Measurements from ENCODE around the gene HOXD12.
A peak's percentile ranks its signal among the peaks of the same experiment; 100 is the strongest.

The HOXD12 gene

DNA sequence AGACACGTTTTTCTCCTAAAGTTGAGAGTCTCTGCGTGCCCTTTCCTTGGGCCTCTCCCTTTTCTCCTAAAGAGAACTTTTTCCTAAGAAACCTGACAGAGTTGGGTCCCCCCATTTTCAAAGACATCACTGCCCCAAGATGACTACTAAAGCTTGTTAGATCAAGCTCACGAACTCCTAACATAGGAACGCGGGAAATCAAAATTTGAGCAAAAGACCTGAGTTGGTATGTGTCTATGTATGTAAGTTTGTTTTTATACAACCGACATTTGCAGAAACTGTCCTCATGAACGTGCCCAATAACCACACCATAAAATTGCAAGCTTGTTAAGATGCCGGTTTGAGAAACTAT is 5.7 kb upstream of the HOXD12 start:
- Histone ChIP-seq H3K4me1 (ENCODE audit: control insufficient read depth in 2 of 2, insufficient read depth in 2 of 2, low read length in 2 of 2) (peaks cover 6 to 21% of the 10 kb centered on the region in 2 donors), H3K27ac (ENCODE audit: low read depth in 2 of 2, low read length in 2 of 2) (no peak overlapping the region), H3K27me3 (ENCODE audit: control insufficient read depth in 2 of 2, insufficient read depth in 2 of 2, low read length in 2 of 2) (peaks cover 77 to 84% of the 10 kb centered on the region in 2 donors), H3K9me3 (ENCODE audit: control insufficient read depth in 2 of 2, low read length in 2 of 2) (no peaks in the 10 kb centered on the region), H3K4me3 (ENCODE audit: low read length in 2 of 2) (peak overlapping the region in 1 of 2 donors; percentile 53), H3K9ac (ENCODE audit: low read depth in 1 of 2, low read length in 2 of 2) (no peak overlapping the region), H3K36me3 (ENCODE audit: control insufficient read depth in 2 of 2, insufficient read depth in 2 of 2, low read length in 2 of 2) (no peaks in the 10 kb centered on the region)

GRCh38 chr2:176094349-176094748 is 5.2 kb upstream of the HOXD12 start:
- H3K27me3 ChIP-seq (ENCODE audit: control insufficient read depth in 2 of 2, insufficient read depth in 2 of 2, low read length in 2 of 2): peaks cover 80 to 84% of the 10 kb centered on the region in 2 donors
- no peak overlapping the region for H3K9ac ChIP-seq (ENCODE audit: low read depth in 1 of 2, low read length in 2 of 2)
- peaks cover 6 to 21% of the 10 kb centered on the region in 2 donors for H3K4me1 ChIP-seq (ENCODE audit: control insufficient read depth in 2 of 2, insufficient read depth in 2 of 2, low read length in 2 of 2)
- H3K4me3 ChIP-seq (ENCODE audit: low read length in 2 of 2): no peak overlapping the region
- H3K27ac ChIP-seq (ENCODE audit: low read depth in 2 of 2, low read length in 2 of 2): no peak overlapping the region
- H3K9me3 ChIP-seq (ENCODE audit: control insufficient read depth in 2 of 2, low read length in 2 of 2): no peaks in the 10 kb centered on the region
- no peaks in the 10 kb centered on the region for H3K36me3 ChIP-seq (ENCODE audit: control insufficient read depth in 2 of 2, insufficient read depth in 2 of 2, low read length in 2 of 2)

- Histone ChIP-seq H3K27ac (ENCODE audit: low read depth in 2 of 2, low read length in 2 of 2) (no peak overlapping the region), H3K9me3 (ENCODE audit: control insufficient read depth in 2 of 2, low read length in 2 of 2) (no peaks in the 10 kb centered on the region), H3K36me3 (ENCODE audit: control insufficient read depth in 2 of 2, insufficient read depth in 2 of 2, low read length in 2 of 2) (no peaks in the 10 kb centered on the region), H3K9ac (ENCODE audit: low read depth in 1 of 2, low read length in 2 of 2) (no peak overlapping the region), H3K4me3 (ENCODE audit: low read length in 2 of 2) (no peak overlapping the region), H3K4me1 (ENCODE audit: control insufficient read depth in 2 of 2, insufficient read depth in 2 of 2, low read length in 2 of 2) (peaks cover 6 to 21% of the 10 kb centered on the region in 2 donors), H3K27me3 (ENCODE audit: control insufficient read depth in 2 of 2, insufficient read depth in 2 of 2, low read length in 2 of 2) (peaks cover 80 to 84% of the 10 kb centered on the region in 2 donors)
Measured at GRCh38 chr2:176095421-176095820, 4.2 kb upstream of the HOXD12 start.

- Histone ChIP-seq H3K9ac (ENCODE audit: low read depth in 1 of 2, low read length in 2 of 2) (peak overlapping the region in 1 of 2 donors; percentile 31), H3K4me3 (ENCODE audit: low read length in 2 of 2) (peak overlapping the region; percentile 62 to 71), H3K27me3 (ENCODE audit: control insufficient read depth in 2 of 2, insufficient read depth in 2 of 2, low read length in 2 of 2) (peaks cover 81% of the 10 kb centered on the region in 2 donors), H3K36me3 (ENCODE audit: control insufficient read depth in 2 of 2, insufficient read depth in 2 of 2, low read length in 2 of 2) (no peaks in the 10 kb centered on the region), H3K9me3 (ENCODE audit: control insufficient read depth in 2 of 2, low read length in 2 of 2) (no peaks in the 10 kb centered on the region), H3K27ac (ENCODE audit: low read depth in 2 of 2, low read length in 2 of 2) (peak overlapping the region in 1 of 2 donors; percentile 4), H3K4me1 (ENCODE audit: control insufficient read depth in 2 of 2, insufficient read depth in 2 of 2, low read length in 2 of 2) (peaks cover 6 to 21% of the 10 kb centered on the region in 2 donors)
Measured at GRCh38 chr2:176096243-176096985, 3.2 kb upstream of the HOXD12 start.

DNA sequence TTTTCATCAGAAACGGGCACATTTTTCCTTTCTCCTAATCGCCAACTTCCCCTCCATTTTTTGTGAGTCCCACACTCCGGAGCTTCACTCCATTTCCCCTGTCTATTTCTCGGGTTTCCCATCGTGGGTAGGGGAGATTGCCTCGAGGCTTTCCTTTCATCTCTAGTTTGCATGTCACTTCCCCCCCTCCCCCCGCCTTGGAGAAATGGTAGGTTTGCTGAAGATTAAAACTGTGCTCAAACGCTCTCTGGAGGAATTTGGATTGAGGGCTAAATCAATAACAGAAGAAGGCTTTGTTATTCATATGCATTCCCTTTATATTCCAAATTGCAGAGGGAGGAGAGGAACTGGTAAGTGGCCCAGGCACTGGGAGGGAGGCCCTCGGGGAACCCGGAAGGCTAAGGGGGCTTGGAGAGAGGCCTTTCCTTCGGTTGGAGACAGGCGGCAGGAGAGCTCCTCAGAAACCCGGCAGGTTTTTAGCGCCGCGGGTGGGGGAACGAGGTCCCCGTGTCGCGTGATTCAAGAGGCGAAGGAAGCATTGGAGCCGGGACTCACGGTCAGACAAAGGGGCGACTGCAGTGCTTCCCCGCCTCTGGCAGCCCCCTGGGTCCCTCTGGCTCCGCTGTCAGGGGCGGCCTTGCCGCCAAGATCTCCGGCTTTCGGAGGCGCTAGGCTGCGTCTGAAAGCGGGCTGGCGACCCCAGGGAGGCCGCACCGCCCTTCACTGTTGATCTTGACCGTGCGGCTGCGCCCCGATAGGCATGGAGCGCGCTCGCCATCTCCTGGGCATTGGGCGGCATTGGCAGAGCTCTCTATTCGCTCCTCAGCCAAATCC is 2.4 kb upstream of the HOXD12 start:
- Histone ChIP-seq H3K36me3 (ENCODE audit: control insufficient read depth in 2 of 2, insufficient read depth in 2 of 2, low read length in 2 of 2) (no peaks in the 10 kb centered on the region), H3K4me1 (ENCODE audit: control insufficient read depth in 2 of 2, insufficient read depth in 2 of 2, low read length in 2 of 2) (peaks cover 6 to 21% of the 10 kb centered on the region in 2 donors), H3K27ac (ENCODE audit: low read depth in 2 of 2, low read length in 2 of 2) (peak overlapping the region in 1 of 2 donors; percentile 4), H3K4me3 (ENCODE audit: low read length in 2 of 2) (peak overlapping the region; percentile 62 to 71), H3K27me3 (ENCODE audit: control insufficient read depth in 2 of 2, insufficient read depth in 2 of 2, low read length in 2 of 2) (peaks cover 74 to 81% of the 10 kb centered on the region in 2 donors), H3K9me3 (ENCODE audit: control insufficient read depth in 2 of 2, low read length in 2 of 2) (no peaks in the 10 kb centered on the region), H3K9ac (ENCODE audit: low read depth in 1 of 2, low read length in 2 of 2) (peak overlapping the region; percentile 14 to 58)

DNA sequence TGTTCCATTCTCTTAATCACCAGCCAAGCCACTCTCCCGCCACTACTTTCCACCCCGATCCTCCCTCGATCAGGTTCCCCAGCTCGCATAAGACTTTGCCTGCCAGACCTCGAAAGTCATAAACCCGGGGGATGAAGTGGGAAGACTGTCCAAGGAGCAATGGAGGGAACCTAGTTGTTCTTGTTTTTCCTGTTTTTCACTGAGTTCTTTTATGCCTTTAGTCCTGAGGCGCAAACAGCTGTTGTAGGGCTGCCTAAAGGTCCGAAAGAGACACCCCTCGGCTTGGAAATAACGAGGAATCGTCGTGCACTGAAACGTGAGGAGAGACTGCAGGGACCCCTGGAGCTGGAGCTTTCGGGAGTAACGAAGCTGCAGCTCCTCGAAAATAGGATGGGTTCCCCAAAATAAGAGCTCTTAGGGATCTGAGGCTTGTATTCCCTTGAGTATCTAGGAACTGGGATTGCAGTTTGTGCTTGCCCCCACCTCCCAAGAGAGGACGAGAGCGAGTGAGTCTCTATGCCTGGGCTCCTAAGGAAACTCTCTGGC is 1.7 kb upstream of the HOXD12 start:
- Histone ChIP-seq H3K36me3 (ENCODE audit: control insufficient read depth in 2 of 2, insufficient read depth in 2 of 2, low read length in 2 of 2) (no peaks in the 10 kb centered on the region), H3K9me3 (ENCODE audit: control insufficient read depth in 2 of 2, low read length in 2 of 2) (no peaks in the 10 kb centered on the region), H3K4me3 (ENCODE audit: low read length in 2 of 2) (peak overlapping the region; percentile 62 to 71), H3K9ac (ENCODE audit: low read depth in 1 of 2, low read length in 2 of 2) (no peak overlapping the region), H3K27ac (ENCODE audit: low read depth in 2 of 2, low read length in 2 of 2) (no peak overlapping the region), H3K27me3 (ENCODE audit: control insufficient read depth in 2 of 2, insufficient read depth in 2 of 2, low read length in 2 of 2) (peaks cover 79 to 87% of the 10 kb centered on the region in 2 donors), H3K4me1 (ENCODE audit: control insufficient read depth in 2 of 2, insufficient read depth in 2 of 2, low read length in 2 of 2) (peaks cover 6 to 21% of the 10 kb centered on the region in 2 donors)

DNA sequence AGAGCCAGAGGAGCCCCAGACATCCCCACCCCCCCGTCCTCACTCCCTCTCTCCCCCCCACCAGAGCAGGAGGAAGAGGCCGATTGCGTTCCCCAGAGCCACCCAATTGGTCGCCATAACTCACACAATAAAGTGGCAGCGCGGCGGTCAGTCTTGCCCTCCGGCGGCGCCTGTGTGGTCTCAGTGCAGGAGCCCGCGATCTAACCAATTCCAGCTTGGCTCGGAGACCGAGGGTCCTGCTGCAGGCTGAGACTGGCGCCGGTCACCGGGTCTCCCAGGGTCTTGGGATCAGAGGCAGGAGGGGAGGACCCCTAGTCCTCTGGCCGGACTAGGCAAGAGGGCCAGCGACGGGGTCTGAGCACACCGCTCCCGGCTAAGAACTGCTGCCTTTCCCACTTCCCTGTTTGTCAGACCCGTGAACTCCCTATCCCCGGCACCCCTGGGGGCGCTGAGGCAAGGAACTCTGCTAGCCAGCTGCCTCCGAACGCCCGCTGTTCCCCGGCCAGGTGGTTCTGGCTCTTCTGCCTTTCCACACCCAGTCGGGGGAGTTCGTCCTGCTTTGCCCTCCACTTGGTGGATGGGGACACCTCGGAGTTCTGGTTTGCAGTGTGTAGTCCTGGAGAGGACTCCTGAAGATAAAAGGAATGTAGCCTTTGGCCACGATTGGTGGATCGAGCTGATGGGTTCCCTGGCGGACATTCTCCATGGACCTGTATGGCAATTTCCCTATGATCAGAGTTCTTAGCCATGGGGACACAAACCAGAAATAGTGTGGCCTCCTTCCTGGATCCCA is 1.0 kb upstream of the HOXD12 start:
- H3K27ac ChIP-seq (ENCODE audit: low read depth in 2 of 2, low read length in 2 of 2): no peak overlapping the region
- peaks cover 81 to 86% of the 10 kb centered on the region in 2 donors for H3K27me3 ChIP-seq (ENCODE audit: control insufficient read depth in 2 of 2, insufficient read depth in 2 of 2, low read length in 2 of 2)
- no peak overlapping the region for H3K4me3 ChIP-seq (ENCODE audit: low read length in 2 of 2)
- H3K9ac ChIP-seq (ENCODE audit: low read depth in 1 of 2, low read length in 2 of 2): no peak overlapping the region
- H3K9me3 ChIP-seq (ENCODE audit: control insufficient read depth in 2 of 2, low read length in 2 of 2): no peaks in the 10 kb centered on the region
- peaks cover 2 to 16% of the 10 kb centered on the region in 2 donors for H3K4me1 ChIP-seq (ENCODE audit: control insufficient read depth in 2 of 2, insufficient read depth in 2 of 2, low read length in 2 of 2)
- H3K36me3 ChIP-seq (ENCODE audit: control insufficient read depth in 2 of 2, insufficient read depth in 2 of 2, low read length in 2 of 2): no peaks in the 10 kb centered on the region

DNA sequence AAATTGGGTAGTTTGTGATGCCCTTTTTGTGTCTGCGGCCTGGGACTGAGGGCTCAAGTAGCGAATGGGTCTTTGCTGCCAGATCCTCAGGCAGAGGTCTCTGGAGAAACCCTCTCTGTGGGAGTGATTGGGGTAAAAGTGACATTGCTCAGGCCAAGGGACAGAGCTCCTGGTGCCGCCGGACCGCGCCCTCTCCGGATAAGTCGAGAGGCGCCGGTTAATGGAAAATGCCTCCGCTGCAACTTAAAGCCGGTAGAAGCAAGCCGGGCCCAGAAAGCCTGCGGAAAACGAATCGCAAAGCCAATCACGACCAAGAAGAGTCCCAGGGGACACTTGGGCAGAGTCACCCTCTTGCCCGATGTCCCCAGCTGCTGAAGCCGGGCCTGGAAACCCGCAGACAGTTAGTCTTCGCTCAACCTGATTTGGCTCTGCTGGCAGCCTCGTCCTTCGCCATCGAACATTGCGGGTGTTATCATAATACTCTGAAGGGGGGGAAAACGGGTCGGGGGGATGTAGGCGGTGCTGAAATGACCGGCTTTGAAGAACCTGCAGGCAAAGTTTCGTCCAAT is 352 bp upstream of the HOXD12 start:
- no peak overlapping the region for H3K4me3 ChIP-seq (ENCODE audit: low read length in 2 of 2)
- no peaks in the 10 kb centered on the region for H3K36me3 ChIP-seq (ENCODE audit: control insufficient read depth in 2 of 2, insufficient read depth in 2 of 2, low read length in 2 of 2)
- H3K4me1 ChIP-seq (ENCODE audit: control insufficient read depth in 2 of 2, insufficient read depth in 2 of 2, low read length in 2 of 2): peaks cover 0 to 16% of the 10 kb centered on the region in 2 donors
- no peaks in the 10 kb centered on the region for H3K9me3 ChIP-seq (ENCODE audit: control insufficient read depth in 2 of 2, low read length in 2 of 2)
- H3K9ac ChIP-seq (ENCODE audit: low read depth in 1 of 2, low read length in 2 of 2): no peak overlapping the region
- peaks cover 81 to 85% of the 10 kb centered on the region in 2 donors for H3K27me3 ChIP-seq (ENCODE audit: control insufficient read depth in 2 of 2, insufficient read depth in 2 of 2, low read length in 2 of 2)
- H3K27ac ChIP-seq (ENCODE audit: low read depth in 2 of 2, low read length in 2 of 2): no peak overlapping the region

DNA sequence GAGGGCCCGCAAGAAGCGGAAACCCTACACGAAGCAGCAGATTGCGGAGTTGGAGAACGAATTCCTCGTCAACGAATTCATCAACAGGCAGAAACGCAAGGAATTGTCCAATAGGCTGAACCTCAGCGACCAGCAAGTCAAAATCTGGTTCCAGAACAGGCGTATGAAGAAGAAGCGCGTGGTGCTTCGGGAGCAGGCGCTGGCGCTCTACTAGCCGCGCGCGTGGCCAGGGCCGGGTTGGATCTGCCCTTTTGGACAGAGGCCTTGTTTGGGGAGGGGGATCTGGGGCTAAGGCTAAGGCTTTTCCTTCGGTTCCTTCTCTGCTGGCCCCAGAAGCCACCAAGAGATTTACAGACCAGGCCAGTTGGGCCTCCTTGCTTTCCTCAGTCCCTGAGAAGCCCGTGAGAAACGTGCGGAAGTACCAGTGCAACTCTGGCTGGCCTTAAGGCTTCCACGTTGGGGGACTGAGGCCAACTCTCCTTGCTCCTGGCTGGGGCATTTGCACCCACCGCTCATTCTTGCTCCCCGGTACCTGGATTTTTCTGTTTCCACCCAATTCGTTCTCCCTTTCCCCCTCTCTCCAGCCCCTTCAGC is 1.0 kb downstream of the HOXD12 start:
- Histone ChIP-seq H3K27ac (ENCODE audit: low read depth in 2 of 2, low read length in 2 of 2) (no peak overlapping the region), H3K4me1 (ENCODE audit: control insufficient read depth in 2 of 2, insufficient read depth in 2 of 2, low read length in 2 of 2) (peaks cover 0 to 16% of the 10 kb centered on the region in 2 donors), H3K4me3 (ENCODE audit: low read length in 2 of 2) (no peak overlapping the region), H3K9me3 (ENCODE audit: control insufficient read depth in 2 of 2, low read length in 2 of 2) (no peaks in the 10 kb centered on the region), H3K27me3 (ENCODE audit: control insufficient read depth in 2 of 2, insufficient read depth in 2 of 2, low read length in 2 of 2) (peaks cover 81 to 84% of the 10 kb centered on the region in 2 donors), H3K9ac (ENCODE audit: low read depth in 1 of 2, low read length in 2 of 2) (no peak overlapping the region), H3K36me3 (ENCODE audit: control insufficient read depth in 2 of 2, insufficient read depth in 2 of 2, low read length in 2 of 2) (no peaks in the 10 kb centered on the region)
